ENCODE data around the gene ARID3B.

DNA sequence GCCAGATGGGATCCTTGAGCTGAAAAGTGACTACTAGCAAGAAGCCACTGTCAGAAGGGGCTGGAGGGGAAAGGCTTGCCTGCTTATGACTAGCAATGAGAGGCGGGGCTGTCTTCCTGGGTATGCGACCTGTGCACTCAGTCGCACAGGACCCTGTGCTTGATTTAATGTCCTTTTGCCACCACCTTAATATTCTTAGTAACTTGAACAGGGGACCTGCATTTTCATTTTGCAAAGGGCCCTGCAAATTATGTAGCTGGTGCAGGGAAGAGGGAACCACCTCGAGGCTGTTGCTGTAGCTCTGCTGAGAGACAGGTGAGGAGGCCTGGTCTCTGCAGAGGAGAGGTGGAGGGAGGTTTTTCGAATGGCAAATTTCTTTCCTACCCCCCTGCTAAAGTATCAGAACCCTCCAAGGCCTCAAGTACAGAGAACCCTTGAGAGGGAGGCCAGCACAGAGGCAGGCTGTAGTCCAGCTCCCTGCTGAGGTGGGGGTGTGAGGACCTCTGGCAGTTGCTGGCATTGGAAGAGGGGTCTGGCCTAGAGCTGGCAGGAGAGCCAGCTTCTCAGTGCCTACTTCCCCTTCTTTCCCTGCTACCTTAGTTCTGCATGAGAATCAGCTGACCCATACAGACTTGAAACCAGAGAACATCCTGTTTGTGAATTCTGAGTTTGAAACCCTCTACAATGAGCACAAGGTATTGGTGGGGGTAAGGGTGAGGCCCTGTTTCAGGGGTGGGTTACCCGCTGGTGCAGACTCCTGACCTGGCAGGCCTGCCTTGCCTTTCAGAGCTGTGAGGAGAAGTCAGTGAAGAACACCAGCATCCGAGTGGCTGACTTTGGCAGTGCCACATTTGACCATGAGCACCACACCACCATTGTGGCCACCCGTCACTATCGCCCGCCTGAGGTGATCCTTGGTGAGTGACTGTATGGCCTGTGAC, 86.0 kb downstream of the ARID3B start:
- TF ChIP-seq TAF1 (IDR thresholded peaks at IDR 0.05; ENCODE audit: borderline replicate concordance, insufficient read depth, low read length) (no peak), POLR2AphosphoS5 (IDR thresholded peaks at IDR 0.05; ENCODE audit: low read depth, low read length) (0 out of 2 replicates have a peak, but pooled peaks have one; percentile 5), REST (IDR thresholded peaks at IDR 0.05; ENCODE audit: insufficient read depth in 1 of 2, low read depth in 2 of 2, low read length in 2 of 2) (no peak), SIN3A (IDR thresholded peaks at IDR 0.05; ENCODE audit: borderline replicate concordance, insufficient read depth, low read length) (no peak)
